Measurements from ENCODE around the gene CELF4.

Gene CELF4

DNA sequence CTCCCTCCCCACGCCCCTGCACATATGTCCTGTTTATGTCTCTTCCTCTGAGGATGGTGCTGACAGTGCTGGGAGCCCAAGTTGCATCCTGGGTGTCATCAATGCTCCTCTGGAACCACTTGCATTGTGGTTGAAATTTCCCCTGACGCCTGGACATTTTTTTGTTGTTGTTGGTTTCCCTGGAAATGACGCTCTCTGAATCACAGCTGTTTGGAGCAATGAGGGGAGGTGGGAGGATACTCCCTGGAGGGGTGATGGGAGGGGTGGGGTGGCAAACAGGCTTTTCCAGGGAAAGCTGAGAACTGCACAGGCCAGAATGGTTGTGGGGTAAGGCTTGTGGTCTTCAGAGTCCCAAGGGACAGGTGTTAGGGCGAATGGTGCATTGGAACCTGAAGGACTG lies 29.6 kb downstream of the CELF4 start:
- Histone ChIP-seq H3K36me3 (ENCODE audit: control insufficient read depth, insufficient read depth, low read length) (no peaks in the 10 kb centered on the region), H3K27ac (ENCODE audit: low read depth, low read length) (no peak overlapping the region), H3K4me3 (ENCODE audit: low read depth, low read length) (no peak overlapping the region), H3K9ac (ENCODE audit: low read length) (no peak overlapping the region), H3K4me1 (ENCODE audit: control insufficient read depth, insufficient read depth, low read length) (peaks cover 33% of the 10 kb centered on the region), H3K27me3 (ENCODE audit: control insufficient read depth, insufficient read depth, low read length) (peaks cover 46% of the 10 kb centered on the region), H3K9me3 (ENCODE audit: control insufficient read depth, insufficient read depth, low read depth, low read length) (no peaks in the 10 kb centered on the region)

DNA sequence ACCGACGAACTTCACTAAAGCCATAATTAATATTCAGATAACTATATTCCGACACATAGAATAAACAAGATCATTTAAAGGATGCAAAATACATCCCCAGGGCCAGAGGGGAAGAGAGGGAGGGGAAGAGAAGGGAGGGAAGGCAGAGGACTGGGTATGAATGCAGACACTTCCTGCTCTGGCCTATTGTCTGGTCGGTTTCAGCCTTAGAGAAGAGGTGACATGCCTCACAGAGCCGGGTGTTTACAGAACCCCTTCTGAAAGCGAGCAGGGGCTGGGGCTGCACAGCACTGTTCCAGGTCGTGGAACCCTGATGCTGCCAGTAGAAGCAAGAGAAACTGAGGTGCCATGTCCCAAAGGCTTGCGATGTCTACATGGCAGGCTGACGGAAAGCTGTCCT lies 31.0 kb downstream of the CELF4 start:
- Histone ChIP-seq H3K4me3 (ENCODE audit: low read depth, low read length) (no peak overlapping the region), H3K27me3 (ENCODE audit: control insufficient read depth, insufficient read depth, low read length) (peaks cover 36% of the 10 kb centered on the region), H3K36me3 (ENCODE audit: control insufficient read depth, insufficient read depth, low read length) (no peaks in the 10 kb centered on the region), H3K9me3 (ENCODE audit: control insufficient read depth, insufficient read depth, low read depth, low read length) (no peaks in the 10 kb centered on the region), H3K27ac (ENCODE audit: low read depth, low read length) (no peak overlapping the region), H3K9ac (ENCODE audit: low read length) (no peak overlapping the region), H3K4me1 (ENCODE audit: control insufficient read depth, insufficient read depth, low read length) (peaks cover 30% of the 10 kb centered on the region)

DNA sequence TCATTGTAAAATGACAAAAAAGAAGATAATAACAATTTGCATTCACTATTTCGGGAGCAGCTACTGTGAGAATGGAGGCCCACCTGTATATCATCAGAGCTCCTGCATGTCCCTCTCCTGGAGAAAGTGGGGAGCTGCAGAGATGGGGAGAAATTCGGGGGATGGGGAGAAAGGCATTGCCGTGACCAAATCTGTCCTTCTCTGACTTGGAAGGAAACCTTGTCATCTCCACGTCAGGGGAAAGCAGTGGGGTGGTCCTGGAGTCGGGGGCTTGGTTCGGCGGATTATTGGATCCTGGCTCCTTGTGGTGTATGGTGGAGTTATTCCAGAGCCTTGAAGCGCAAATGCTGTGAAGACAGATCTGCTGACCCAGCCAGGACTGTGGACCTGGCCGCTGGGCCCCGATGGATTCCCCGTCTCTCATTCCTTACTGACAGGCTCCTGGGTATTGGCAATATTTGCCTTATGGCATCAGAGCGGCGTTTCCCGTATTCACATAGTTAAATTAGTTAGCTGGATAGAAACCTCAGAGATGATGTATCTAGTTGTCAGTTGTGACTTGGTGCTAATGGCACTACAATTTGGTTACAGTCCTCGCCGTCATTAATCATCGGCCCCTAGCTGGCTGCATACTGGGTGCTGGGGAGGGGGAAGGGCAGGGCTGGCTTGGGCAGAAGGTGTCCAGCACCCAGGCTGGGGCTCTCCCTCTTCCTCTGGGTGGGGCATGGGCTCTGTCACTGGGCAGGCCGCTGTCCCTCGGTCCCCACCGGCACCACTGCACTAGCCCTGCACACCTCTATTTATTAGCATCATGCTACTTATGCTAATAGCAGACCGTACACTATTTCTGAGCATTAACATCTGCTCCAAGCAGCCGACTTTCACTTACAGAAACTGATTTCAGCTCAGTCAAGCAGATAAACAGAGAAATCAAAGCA lies 31.7 kb downstream of the CELF4 start:
- Histone ChIP-seq H3K9ac (ENCODE audit: low read length) (no peak overlapping the region), H3K4me1 (ENCODE audit: control insufficient read depth, insufficient read depth, low read length) (peaks cover 24% of the 10 kb centered on the region), H3K36me3 (ENCODE audit: control insufficient read depth, insufficient read depth, low read length) (no peaks in the 10 kb centered on the region), H3K27me3 (ENCODE audit: control insufficient read depth, insufficient read depth, low read length) (peaks cover 29% of the 10 kb centered on the region), H3K4me3 (ENCODE audit: low read depth, low read length) (no peak overlapping the region), H3K27ac (ENCODE audit: low read depth, low read length) (no peak overlapping the region), H3K9me3 (ENCODE audit: control insufficient read depth, insufficient read depth, low read depth, low read length) (no peaks in the 10 kb centered on the region)

DNA sequence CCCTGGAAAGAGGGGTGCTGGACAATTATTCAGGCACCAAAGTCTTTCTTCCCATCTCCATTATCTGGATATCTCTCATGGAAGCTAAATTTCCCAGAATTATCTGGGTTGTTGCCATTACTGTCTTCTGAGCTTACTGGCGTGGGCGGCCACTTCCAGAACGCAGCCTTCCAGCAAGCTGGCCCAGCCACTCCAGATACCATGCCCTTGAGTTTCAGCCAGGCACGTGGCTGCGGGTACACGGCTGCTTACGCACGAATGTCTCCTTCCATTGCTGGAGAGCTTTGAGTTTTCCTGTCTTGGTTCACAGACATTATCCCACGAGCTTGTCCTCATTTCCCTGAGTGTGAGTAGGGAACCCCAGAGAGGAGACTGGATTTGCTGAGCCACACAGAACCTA lies 32.7 kb downstream of the CELF4 start:
- Histone ChIP-seq H3K27me3 (ENCODE audit: control insufficient read depth, insufficient read depth, low read length) (peaks cover 19% of the 10 kb centered on the region), H3K4me3 (ENCODE audit: low read depth, low read length) (no peak overlapping the region), H3K27ac (ENCODE audit: low read depth, low read length) (no peak overlapping the region), H3K9ac (ENCODE audit: low read length) (no peak overlapping the region), H3K9me3 (ENCODE audit: control insufficient read depth, insufficient read depth, low read depth, low read length) (no peaks in the 10 kb centered on the region), H3K4me1 (ENCODE audit: control insufficient read depth, insufficient read depth, low read length) (peaks cover 15% of the 10 kb centered on the region), H3K36me3 (ENCODE audit: control insufficient read depth, insufficient read depth, low read length) (no peaks in the 10 kb centered on the region)

DNA sequence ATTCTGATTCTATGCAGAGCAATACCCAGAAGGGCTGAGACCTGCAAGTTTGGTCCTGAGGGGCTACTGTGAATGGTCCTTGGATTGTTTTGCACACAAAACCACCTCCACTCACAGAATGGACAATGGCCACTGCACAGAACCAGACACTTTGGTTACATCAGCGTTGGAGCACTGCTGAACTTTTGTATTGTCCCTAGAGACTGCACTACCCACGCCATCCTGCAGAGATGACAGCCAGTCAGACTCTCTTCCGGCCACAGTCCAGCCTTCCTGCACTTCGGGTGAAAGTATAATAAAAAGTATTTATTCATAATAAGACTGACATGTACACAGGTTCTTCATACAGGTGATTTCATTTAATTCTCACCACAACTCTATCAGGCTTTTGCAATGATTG lies 35.7 kb downstream of the CELF4 start:
- H3K27me3 ChIP-seq (ENCODE audit: control insufficient read depth, insufficient read depth, low read length), result peaks cover 19% of the 10 kb centered on the region
- H3K9me3 ChIP-seq (ENCODE audit: control insufficient read depth, insufficient read depth, low read depth, low read length), result no peaks in the 10 kb centered on the region
- peaks cover 19% of the 10 kb centered on the region for H3K4me1 ChIP-seq (ENCODE audit: control insufficient read depth, insufficient read depth, low read length)
- H3K4me3 ChIP-seq (ENCODE audit: low read depth, low read length), result no peak overlapping the region
- H3K27ac ChIP-seq (ENCODE audit: low read depth, low read length), result no peak overlapping the region
- H3K36me3 ChIP-seq (ENCODE audit: control insufficient read depth, insufficient read depth, low read length), result no peaks in the 10 kb centered on the region
- H3K9ac ChIP-seq (ENCODE audit: low read length), result no peak overlapping the region

DNA sequence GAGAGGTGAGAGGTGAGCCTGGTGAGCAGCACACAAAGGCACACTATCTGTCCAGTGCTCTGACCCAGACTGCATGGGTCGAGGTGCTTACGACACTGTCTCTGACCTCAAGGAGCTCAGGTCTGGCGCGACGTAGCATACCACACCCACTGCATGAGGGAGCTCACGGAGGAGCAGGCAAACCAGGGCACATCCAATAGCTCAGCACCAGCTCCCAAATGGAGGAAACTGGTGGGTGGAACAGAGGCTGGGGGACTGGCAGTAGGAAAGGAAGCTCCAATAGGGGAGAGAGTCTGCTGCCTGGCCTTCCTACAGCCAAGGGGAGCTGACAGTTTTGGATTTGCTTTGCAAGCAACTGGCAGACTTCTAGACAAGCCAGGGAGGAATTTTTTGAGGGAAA lies 36.3 kb downstream of the CELF4 start:
- no peaks in the 10 kb centered on the region for H3K36me3 ChIP-seq (ENCODE audit: control insufficient read depth, insufficient read depth, low read length)
- H3K9me3 ChIP-seq (ENCODE audit: control insufficient read depth, insufficient read depth, low read depth, low read length), result no peaks in the 10 kb centered on the region
- H3K27ac ChIP-seq (ENCODE audit: low read depth, low read length), result no peak overlapping the region
- peaks cover 25% of the 10 kb centered on the region for H3K27me3 ChIP-seq (ENCODE audit: control insufficient read depth, insufficient read depth, low read length)
- H3K9ac ChIP-seq (ENCODE audit: low read length), result no peak overlapping the region
- H3K4me3 ChIP-seq (ENCODE audit: low read depth, low read length), result no peak overlapping the region
- H3K4me1 ChIP-seq (ENCODE audit: control insufficient read depth, insufficient read depth, low read length), result peaks cover 18% of the 10 kb centered on the region

DNA sequence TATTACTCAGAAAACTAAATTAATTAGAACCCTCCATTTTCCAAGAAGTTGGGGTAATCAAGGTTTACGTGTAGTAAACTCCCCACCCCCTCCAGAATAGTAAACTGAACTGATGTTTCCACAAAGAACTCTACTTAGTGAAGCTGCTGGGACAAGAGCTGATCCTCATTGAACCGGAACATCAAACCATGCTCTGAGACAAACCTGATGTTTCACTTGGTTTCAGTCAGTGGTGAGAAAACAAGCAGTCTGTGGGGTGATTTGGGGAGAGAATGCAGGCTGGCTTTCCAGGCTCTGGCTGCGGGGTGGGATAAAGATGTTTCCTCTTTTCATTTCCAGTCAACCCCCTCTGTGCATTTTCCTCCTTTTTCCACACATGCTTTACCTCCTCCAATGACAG lies 38.2 kb downstream of the CELF4 start:
- no peak overlapping the region for H3K27ac ChIP-seq (ENCODE audit: low read depth, low read length)
- no peaks in the 10 kb centered on the region for H3K9me3 ChIP-seq (ENCODE audit: control insufficient read depth, insufficient read depth, low read depth, low read length)
- H3K4me1 ChIP-seq (ENCODE audit: control insufficient read depth, insufficient read depth, low read length), result peaks cover 20% of the 10 kb centered on the region
- peaks cover 44% of the 10 kb centered on the region for H3K27me3 ChIP-seq (ENCODE audit: control insufficient read depth, insufficient read depth, low read length)
- no peaks in the 10 kb centered on the region for H3K36me3 ChIP-seq (ENCODE audit: control insufficient read depth, insufficient read depth, low read length)
- no peak overlapping the region for H3K9ac ChIP-seq (ENCODE audit: low read length)
- no peak overlapping the region for H3K4me3 ChIP-seq (ENCODE audit: low read depth, low read length)

DNA sequence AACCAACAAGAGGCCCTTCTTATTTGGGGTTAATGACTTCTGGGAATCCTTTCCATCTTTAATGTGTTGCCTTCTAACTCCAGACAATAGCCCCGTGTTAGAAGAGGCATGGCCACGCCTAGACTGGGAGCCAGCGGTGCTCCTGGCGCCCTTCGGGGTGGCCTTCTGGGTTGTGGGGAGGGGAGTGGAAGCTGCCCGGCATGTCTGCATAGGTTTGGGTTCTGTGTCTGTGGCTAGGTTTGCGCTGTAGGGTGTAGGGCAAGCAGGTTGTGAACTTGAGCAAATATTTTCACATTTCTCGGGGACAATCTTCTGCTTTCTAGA lies 40.4 kb downstream of the CELF4 start:
- Histone ChIP-seq H3K36me3 (ENCODE audit: control insufficient read depth, insufficient read depth, low read length) (no peaks in the 10 kb centered on the region), H3K27me3 (ENCODE audit: control insufficient read depth, insufficient read depth, low read length) (peaks cover 48% of the 10 kb centered on the region), H3K4me3 (ENCODE audit: low read depth, low read length) (peak overlapping the region; percentile 58), H3K9ac (ENCODE audit: low read length) (no peak overlapping the region), H3K27ac (ENCODE audit: low read depth, low read length) (no peak overlapping the region), H3K9me3 (ENCODE audit: control insufficient read depth, insufficient read depth, low read depth, low read length) (no peaks in the 10 kb centered on the region), H3K4me1 (ENCODE audit: control insufficient read depth, insufficient read depth, low read length) (peaks cover 20% of the 10 kb centered on the region)

DNA sequence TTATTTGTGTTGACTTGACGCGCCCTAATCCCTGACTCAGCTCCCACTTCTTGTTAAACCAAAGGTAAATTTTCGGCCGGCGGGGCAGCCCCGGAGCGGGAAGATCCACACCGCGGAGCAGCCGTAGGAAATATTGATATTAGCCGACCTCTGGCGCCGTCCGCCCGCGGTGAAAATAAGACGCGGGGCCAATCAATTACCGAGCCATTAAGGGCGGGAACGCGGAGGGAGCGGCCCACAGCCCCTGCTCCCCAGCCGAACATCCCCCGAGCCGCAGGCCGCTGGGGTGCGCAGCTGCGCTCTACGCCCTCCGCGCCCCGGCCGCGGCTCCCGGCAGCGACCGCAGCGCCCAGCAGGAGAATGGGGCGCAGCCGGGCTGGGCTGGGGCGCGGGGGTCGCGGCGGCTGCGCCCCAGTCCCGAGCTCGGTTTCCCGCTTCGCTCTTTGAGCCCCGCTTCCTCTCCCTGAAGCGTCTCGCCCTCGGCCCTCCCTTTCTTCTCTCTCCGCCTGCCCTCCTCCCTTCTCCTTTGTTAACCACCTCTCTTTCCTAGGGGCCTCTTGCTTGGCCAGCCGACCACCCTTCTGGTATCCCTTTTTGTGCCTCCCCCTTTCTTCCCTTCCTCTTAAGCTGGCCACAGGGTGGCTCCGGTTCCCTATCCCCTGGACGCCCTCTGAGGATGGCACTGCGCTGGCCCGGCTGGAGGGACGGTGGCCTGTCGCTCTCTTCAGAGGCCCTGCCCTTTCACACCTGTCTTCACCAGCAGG lies 40.9 kb downstream of the CELF4 start:
- H3K4me1 ChIP-seq (ENCODE audit: control insufficient read depth, insufficient read depth, low read length), result peaks cover 23% of the 10 kb centered on the region
- H3K4me3 ChIP-seq (ENCODE audit: low read depth, low read length), result peak overlapping the region; percentile 58
- no peaks in the 10 kb centered on the region for H3K9me3 ChIP-seq (ENCODE audit: control insufficient read depth, insufficient read depth, low read depth, low read length)
- peaks cover 48% of the 10 kb centered on the region for H3K27me3 ChIP-seq (ENCODE audit: control insufficient read depth, insufficient read depth, low read length)
- H3K9ac ChIP-seq (ENCODE audit: low read length), result peak overlapping the region; percentile 7
- no peak overlapping the region for H3K27ac ChIP-seq (ENCODE audit: low read depth, low read length)
- no peaks in the 10 kb centered on the region for H3K36me3 ChIP-seq (ENCODE audit: control insufficient read depth, insufficient read depth, low read length)

DNA sequence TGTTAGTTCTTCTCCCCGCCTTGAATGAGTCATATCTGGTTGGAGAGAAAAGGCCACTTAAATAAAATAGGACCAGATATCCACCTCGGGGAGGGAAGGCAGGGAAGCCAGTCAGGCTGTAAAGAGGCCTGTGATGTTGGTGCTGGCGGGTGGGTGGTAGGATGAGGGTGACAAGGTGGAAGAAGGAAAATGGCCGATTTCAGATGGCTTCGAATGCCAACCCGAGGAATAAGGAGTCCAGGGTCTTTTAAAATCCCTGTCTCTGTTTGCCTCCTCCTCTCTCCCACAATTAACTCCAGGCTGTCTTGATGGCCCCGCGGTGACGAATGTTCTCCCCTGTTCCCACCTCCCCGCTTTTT lies 41.5 kb downstream of the CELF4 start:
- peaks cover 48% of the 10 kb centered on the region for H3K27me3 ChIP-seq (ENCODE audit: control insufficient read depth, insufficient read depth, low read length)
- H3K36me3 ChIP-seq (ENCODE audit: control insufficient read depth, insufficient read depth, low read length), result no peaks in the 10 kb centered on the region
- H3K9me3 ChIP-seq (ENCODE audit: control insufficient read depth, insufficient read depth, low read depth, low read length), result no peaks in the 10 kb centered on the region
- peaks cover 25% of the 10 kb centered on the region for H3K4me1 ChIP-seq (ENCODE audit: control insufficient read depth, insufficient read depth, low read length)
- H3K27ac ChIP-seq (ENCODE audit: low read depth, low read length), result no peak overlapping the region
- H3K9ac ChIP-seq (ENCODE audit: low read length), result no peak overlapping the region
- peak overlapping the region; percentile 58 for H3K4me3 ChIP-seq (ENCODE audit: low read depth, low read length)

Measured in HUES6 (cell line).